ENCODE results near the gene TDP2.
"Not testable (repeated sequence)": the region's sequence is repeated elsewhere in the genome, so short reads cannot be mapped to it uniquely, and the experiment has no call there.

The TDP2 gene

DNA sequence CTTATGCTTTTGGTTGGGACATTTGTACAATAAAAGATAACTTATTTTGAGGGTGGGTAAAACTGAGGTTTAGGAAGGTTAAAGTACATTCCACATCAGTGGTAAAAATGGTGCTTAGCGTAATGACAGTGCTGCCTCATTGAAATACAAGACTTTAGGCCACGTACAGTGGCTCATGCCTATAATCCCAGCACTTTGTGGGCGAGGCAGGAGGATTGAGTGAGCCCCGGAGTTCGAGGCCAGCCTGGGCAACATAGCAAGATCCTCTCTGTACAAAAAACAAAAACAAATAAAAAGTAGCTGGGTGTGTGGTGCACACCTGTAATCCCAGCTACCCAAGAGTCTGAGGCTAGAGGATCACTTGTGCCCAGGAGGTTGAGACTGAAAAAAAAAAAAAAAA, 18.4 kb downstream of the TDP2 start:
- no peak for DNase-seq (ENCODE audit: low read depth in 2 of 2)

GRCh38 chr6:24646771-24647170, 19.9 kb downstream of the TDP2 start:
- no peak for DNase-seq (ENCODE audit: low read depth in 2 of 2)

- no peak for DNase-seq (ENCODE audit: low read depth in 2 of 2)
Measured at GRCh38 chr6:24644377-24644776, 22.3 kb downstream of the TDP2 start.

- no peak for DNase-seq (ENCODE audit: low read depth in 2 of 2)
Measured at GRCh38 chr6:24643920-24644319, 22.8 kb downstream of the TDP2 start.

GRCh38 chr6:24642061-24642460, 24.6 kb downstream of the TDP2 start:
- no peak for DNase-seq (ENCODE audit: low read depth in 2 of 2)

DNA sequence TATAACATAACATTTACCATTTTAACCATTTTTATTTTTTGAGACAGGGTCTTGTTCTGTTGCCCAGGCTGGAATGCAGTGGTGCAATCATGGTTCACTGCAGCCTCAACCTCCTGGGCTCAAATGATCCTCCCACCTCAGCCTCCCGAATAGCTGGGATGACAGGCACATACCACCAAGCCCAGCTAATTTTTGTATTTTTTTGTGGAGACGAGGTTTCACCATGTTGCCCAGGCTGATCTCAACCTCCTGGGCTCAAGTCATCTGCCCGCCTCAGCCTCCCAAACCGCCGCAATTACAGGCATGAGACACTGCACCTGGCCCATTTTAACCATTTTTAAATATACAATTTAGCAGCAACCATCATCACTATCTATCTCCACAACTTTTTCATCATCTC, 26.1 kb downstream of the TDP2 start:
- not testable (repeated sequence) for DNase-seq (ENCODE audit: low read depth in 2 of 2)

DNA sequence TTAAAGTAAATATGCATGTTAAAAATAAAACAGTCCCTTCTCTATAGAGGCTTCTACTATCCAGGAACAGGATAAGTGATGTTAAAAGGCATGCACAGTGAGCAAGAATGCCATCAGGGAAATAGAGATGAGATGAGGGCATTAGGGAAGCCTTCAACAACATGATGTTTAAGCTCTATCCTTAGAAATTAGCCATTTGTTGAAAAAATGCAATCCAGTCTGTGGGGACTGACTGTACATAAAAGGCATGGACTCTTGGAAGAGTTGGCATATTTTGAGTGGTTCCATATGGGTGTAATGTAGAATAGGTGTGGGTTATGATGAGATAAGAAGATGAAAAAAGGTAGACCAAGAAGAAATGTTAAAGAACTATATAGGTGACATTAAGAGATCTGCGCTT, 26.5 kb downstream of the TDP2 start:
- no peak for DNase-seq (ENCODE audit: low read depth in 2 of 2)

DNA sequence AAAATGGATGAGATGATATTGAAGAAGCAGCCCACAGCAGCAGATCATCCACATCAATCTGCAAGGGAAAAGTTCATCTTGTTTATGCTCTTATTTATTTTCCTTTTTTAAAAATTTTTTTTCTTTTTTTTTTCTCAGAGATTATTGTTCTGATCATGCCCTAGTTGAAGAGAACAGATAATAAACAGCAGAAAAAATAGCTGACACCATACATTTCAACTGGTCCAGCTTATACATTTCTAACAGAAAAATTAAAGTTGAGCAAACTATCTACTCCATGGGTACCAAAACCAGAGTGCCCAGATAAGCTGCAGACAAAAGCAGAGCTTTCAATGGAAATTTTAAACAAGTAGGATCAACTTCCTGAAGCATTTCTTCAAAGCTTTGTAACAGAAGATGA, 30.0 kb downstream of the TDP2 start:
- DNase-seq (ENCODE audit: low read depth in 2 of 2), result no peak

GRCh38 chr6:24632573-24632972, 34.1 kb downstream of the TDP2 start:
- DNase-seq (ENCODE audit: low read depth in 2 of 2), result no peak

DNA sequence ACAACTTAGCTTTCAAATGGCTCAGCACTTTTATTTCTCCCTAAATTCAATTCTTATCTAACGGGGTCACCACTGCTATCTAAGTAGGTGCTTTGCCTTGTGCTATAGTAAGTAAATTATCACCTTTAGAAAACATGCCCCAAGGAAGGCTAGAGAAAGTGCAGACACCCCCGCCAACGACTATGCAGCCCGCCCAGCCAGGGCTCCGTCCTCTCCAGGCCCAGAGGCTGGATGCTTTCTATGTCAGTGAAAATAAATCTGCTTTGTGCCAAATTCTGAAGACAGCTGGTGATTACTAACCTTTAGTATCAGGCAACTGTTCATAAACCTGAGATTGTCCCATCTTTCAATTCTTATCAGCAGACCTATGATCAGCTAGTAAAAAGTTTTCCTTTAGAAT, 35.0 kb downstream of the TDP2 start:
- no peak for DNase-seq (ENCODE audit: low read depth in 2 of 2)

DNA sequence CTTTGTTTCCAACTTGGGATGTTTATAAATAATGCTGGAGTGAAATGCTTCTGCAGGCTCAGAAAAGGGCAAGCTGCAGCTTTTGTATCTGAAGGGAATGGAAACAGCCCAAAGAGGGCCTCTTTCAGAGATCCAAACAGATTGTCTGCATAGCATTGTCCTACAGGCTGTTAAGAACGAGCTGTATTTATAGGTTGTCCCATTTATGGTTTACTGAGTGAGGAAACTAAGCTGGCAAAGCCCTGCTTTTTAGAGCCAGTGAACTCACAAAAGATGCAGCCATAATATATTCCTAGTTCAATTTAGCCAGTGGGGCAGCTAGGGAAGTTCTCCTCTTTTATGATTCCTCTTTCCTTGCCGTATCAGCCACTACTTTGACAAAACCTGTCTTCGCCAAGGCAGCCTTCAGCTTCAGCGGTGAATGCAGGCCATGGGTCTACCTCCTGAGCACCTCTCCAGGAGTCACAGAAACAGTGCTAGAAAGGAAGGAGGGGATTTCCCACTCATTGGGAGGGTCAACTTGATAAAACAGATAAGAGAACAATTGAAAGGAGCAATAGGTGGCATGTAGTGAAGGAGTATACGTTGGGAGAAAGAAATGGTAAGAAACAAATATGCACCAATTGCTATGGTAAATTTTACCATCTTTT, 35.7 kb downstream of the TDP2 start:
- DNase-seq (ENCODE audit: low read depth in 2 of 2), result no peak

DNA sequence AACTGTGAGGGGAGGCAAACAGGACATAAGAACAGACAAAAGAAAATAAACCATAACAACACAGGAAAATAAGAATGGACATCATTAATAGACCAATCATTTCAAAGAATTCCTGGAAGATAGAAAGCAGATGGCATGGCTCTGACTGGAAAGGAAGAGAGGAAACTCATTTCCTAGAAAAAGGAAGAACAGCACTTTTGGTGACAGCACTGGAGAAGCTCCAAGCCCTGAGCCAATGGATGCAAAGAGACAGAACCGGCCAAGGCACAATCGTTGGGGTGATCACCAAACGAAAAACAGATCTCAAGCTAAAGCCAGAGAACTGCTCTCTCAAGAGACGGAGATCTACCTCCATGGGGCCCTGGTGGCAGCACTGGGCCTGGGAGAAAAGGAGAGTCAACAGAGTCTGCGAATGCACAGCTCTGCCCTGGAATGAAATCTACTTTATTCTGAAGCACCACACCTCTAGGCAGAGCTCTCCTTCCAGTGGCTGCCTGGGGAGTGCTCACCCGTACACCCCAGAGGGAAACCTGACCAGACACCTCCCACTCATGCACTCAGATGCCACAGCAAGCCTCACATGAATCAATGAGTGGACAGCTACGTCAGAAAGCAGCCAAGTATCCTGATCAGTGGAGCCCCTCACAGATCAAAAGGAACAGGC, 44.9 kb downstream of the TDP2 start:
- DNase-seq (ENCODE audit: low read depth in 2 of 2), result no peak

GRCh38 chr6:24620637-24621036, 46.1 kb downstream of the TDP2 start:
- no peak for DNase-seq (ENCODE audit: low read depth in 2 of 2)

DNA sequence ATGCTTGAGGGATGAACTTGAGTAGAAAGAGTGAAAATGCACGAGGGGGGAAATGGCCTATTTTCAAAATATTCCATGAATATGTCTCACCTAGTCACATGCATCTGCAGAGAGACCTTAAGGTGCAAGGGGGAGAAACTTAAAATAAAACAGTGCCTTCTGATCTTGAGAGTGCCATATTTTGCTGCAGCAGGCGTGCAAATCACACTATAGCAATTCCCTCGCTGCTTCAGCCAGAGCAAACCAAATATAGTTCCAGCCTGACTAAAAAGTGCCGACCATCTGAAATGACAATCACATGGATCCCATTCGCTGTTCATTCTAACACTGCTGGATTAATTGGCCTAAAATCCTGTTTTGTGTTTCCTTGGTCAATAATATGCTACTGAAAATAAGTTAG, 47.0 kb downstream of the TDP2 start:
- no peak for DNase-seq (ENCODE audit: low read depth in 2 of 2)

DNA sequence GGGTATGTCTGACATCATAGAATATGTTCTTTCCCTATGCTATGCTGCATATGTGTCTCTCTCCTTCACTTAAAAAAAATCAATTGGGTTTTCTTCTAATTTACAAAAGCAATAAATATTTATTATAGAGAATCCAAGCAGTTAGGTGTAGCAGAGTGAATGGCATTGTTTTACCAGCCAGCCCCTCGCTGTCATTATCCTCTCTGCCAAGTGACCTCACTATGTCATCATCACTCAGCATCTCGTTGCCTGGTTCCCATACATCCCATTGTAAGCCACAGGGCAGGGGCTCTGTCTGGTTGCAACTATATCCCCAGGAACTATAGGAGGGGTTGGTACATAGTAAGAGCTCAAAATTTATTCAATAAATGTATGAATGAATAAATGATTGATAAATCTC, 52.1 kb downstream of the TDP2 start:
- no peak for DNase-seq (ENCODE audit: low read depth in 2 of 2)

GRCh38 chr6:24614043-24614420, 52.7 kb downstream of the TDP2 start:
- no peak for DNase-seq (ENCODE audit: low read depth in 2 of 2)

- no peak for DNase-seq (ENCODE audit: low read depth in 2 of 2)
Measured at GRCh38 chr6:24613361-24614042, 53.2 kb downstream of the TDP2 start.

DNA sequence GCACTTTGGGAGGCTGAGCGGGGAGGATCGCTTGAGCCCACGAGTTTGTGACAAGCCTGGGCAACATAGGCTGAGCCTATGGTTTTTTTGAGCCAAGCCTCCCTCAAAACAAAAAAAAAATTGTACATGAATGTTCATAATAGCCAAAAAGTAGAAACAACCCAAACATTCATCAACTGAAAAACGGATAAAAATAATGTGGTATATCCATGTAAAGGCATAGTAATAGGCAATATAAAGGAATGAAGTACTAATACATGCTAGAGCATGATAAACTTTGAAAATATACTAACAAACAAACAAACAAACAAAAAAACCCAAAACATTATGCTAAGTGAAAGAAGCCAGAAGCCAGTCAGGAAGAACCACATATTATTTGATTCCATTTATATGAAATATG, 56.0 kb downstream of the TDP2 start:
- DNase-seq (ENCODE audit: low read depth in 2 of 2), result no peak

GRCh38 chr6:24607310-24608105, 59.2 kb downstream of the TDP2 start:
- DNase-seq (ENCODE audit: low read depth in 2 of 2), result no peak

GRCh38 chr6:24606200-24606930, 60.3 kb downstream of the TDP2 start:
- no peak for DNase-seq (ENCODE audit: low read depth in 2 of 2)

GRCh38 chr6:24603241-24603640, 63.5 kb downstream of the TDP2 start:
- no peak for DNase-seq (ENCODE audit: low read depth in 2 of 2)

DNA sequence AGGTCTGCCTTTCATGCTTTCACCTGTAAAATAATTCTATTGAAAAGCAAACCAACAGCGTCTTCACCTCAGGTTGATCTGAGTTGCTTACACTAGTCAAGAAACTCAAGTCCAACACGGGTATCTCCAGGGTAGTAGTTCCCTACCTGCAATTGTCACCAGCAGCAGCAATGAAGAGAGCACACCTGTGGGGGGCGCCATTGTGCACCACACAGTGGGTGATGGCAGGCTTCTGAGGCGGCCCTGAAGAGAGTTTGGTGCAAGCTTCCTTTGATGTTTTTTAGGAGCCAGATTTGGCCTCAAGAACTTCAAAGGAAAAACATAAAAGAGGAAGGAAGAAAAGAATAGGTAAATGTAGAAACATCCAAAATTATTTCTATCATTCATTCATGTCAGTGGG, 65.8 kb downstream of the TDP2 start:
- DNase-seq (ENCODE audit: low read depth in 2 of 2), result no peak
